NCI-H128 (cell line): ENCODE measurements around the gene MEGF6.
"Not testable (repeated sequence)": the region's sequence is repeated elsewhere in the genome, so short reads cannot be mapped to it uniquely, and the experiment has no call there.

Experiments used
- DNase-seq: peaks from one replicate; lab custom pipeline; 2025; ENCODE audit not compliant: unreplicated experiment; lab: John Stamatoyannopoulos, UW

Gene MEGF6

GRCh38 chr1:3628445-3628844, 17.1 kb upstream of the MEGF6 start:
- no peak for DNase-seq

GRCh38 chr1:3627515-3628253, 16.4 kb upstream of the MEGF6 start:
- no peak for DNase-seq

GRCh38 chr1:3626025-3626424, 14.7 kb upstream of the MEGF6 start:
- no peak for DNase-seq

- DNase-seq: peak; percentile 10
Measured at GRCh38 chr1:3625151-3625907, 14.0 kb upstream of the MEGF6 start.

- peak; percentile 99 for DNase-seq
Measured at GRCh38 chr1:3624200-3625136, 13.2 kb upstream of the MEGF6 start, which contains the start of gene TPRG1L. TSS of gene TPRG1L (plus strand) at chr1:3625015. CDS start at chr1:3625073, 58 bp downstream.

GRCh38 chr1:3623441-3624199, 12.3 kb upstream of the MEGF6 start:
- DNase-seq: no peak

- DNase-seq: not testable (repeated sequence)
Measured at GRCh38 chr1:3622102-3622501, 10.8 kb upstream of the MEGF6 start.

- DNase-seq: not testable (repeated sequence)
Measured at GRCh38 chr1:3621151-3621671, 9.9 kb upstream of the MEGF6 start.

- DNase-seq: no peak
Measured at GRCh38 chr1:3620708-3621107, 9.4 kb upstream of the MEGF6 start.

GRCh38 chr1:3618881-3619671, 7.8 kb upstream of the MEGF6 start:
- peak; percentile 74 for DNase-seq

GRCh38 chr1:3618531-3618880, 7.2 kb upstream of the MEGF6 start:
- no peak for DNase-seq

GRCh38 chr1:3617806-3618345, 6.6 kb upstream of the MEGF6 start:
- no peak for DNase-seq

- DNase-seq: no peak
Measured at GRCh38 chr1:3616861-3617260, 5.6 kb upstream of the MEGF6 start.

GRCh38 chr1:3614755-3615742, 3.7 kb upstream of the MEGF6 start:
- DNase-seq: peak; percentile 12

GRCh38 chr1:3612123-3612522, 815 bp upstream of the MEGF6 start:
- no peak for DNase-seq

- peak; percentile 72 for DNase-seq
Measured at GRCh38 chr1:3610527-3611169, 660 bp downstream of the MEGF6 start.

GRCh38 chr1:3609769-3610526, 1.4 kb downstream of the MEGF6 start:
- no peak for DNase-seq
